ENCODE results near the gene GRN.
A peak's percentile ranks its signal among the peaks of the same experiment; 100 is the strongest.

Gene GRN

DNA sequence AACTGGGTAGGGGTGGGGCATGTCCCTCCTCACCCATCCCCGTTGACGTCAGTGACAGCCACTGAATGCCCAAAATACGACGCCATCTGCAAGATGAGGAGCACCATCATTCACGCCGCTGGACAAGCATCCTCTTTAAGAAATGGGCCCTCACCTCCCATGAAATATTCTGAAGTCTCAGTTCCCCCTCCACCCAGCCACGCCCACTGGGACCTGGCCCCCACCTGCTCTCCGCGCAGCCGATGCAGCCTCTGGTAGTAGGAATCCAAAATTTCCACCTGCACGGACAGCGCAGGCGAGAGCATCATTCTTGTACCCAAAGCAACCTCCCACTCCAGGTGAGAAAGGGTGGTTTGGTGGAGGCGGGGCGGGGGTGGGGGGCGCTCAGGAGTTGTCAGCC, 38.8 kb downstream of the GRN start:
- no peak overlapping the region for H3K4me3 ChIP-seq (ENCODE audit: control insufficient read depth, low read depth, low read length)
- TF ChIP-seq CTCF (conservative IDR thresholded peaks at IDR 0.05; ENCODE audit: control insufficient read depth, insufficient read depth, low read depth, low read length), result no peak
- no peak for DNase-seq (ENCODE audit: low read depth)

DNA sequence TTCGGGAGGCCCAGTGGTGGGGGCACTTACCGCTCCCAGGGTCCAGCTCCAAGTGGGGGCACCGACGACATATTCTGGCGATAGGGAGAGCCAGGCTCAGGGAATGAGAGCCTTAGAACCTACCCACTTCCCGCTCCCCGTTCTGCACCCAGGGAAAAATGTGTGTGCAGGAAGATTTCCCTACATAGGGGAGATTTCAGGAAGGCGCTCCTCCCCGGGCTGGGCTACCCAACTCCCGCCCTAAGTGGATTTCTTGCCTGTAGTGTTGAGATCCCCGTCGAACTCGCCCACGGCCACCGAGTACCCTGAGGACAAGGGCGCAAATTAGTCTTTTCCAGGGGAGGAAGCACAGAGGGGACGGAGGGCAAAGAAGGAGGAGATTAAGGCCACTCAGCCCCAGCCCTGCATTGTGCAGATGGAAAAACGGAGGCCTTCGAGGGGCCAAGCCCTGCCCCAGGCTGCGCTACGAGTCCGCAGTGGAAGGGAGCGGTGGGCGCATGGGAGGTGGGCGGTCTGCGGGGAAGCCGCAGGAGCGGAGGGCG, 39.2 kb downstream of the GRN start:
- H3K4me3 ChIP-seq (ENCODE audit: control insufficient read depth, low read depth, low read length), result no peak overlapping the region

DNA sequence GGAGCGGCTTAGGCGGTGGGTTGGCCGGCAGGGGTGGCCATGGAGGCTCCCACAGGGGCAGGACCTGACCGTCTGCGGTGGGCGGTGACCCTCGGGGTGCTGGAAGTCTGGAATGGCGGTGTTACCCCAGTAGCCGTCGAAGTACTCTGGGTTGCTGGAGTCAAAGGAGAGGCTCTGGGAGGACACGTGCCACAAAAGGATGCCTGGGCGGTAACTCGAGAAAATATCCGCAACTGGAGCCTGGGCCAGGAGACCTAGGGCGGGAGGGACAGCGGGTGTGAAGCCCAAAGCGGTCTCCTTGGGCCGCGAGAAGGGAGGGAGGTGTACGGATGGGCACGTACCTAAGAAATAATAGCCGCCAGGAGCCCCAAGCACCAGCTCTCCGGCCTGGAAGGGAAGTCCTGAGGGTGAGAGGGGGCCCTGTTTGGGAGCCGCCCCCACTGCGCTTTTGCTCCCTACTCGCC, 39.8 kb downstream of the GRN start:
- DNase-seq (ENCODE audit: low read depth), result peak; percentile 8
- H3K4me3 ChIP-seq (ENCODE audit: control insufficient read depth, low read depth, low read length), result peak overlapping the region; percentile 52
- no peak for TF ChIP-seq CTCF (conservative IDR thresholded peaks at IDR 0.05; ENCODE audit: control insufficient read depth, insufficient read depth, low read depth, low read length)

More for the DNA sequence above, 39.2 kb downstream of the GRN start:
- no peak for TF ChIP-seq CTCF (conservative IDR thresholded peaks at IDR 0.05; ENCODE audit: control insufficient read depth, insufficient read depth, low read depth, low read length)
- DNase-seq (ENCODE audit: low read depth), result no peak

- peak; percentile 51 for DNase-seq (ENCODE audit: low read depth)
- TF ChIP-seq CTCF (conservative IDR thresholded peaks at IDR 0.05; ENCODE audit: control insufficient read depth, insufficient read depth, low read depth, low read length), result no peak
- peak overlapping the region; percentile 52 for H3K4me3 ChIP-seq (ENCODE audit: control insufficient read depth, low read depth, low read length)
Measured at GRCh38 chr17:44385287-44386181, 40.4 kb downstream of the GRN start.

- TF ChIP-seq CTCF (conservative IDR thresholded peaks at IDR 0.05; ENCODE audit: control insufficient read depth, insufficient read depth, low read depth, low read length), result no peak
- no peak for DNase-seq (ENCODE audit: low read depth)
- no peak overlapping the region for H3K4me3 ChIP-seq (ENCODE audit: control insufficient read depth, low read depth, low read length)
Measured at GRCh38 chr17:44386182-44386525, 41.1 kb downstream of the GRN start.

DNA sequence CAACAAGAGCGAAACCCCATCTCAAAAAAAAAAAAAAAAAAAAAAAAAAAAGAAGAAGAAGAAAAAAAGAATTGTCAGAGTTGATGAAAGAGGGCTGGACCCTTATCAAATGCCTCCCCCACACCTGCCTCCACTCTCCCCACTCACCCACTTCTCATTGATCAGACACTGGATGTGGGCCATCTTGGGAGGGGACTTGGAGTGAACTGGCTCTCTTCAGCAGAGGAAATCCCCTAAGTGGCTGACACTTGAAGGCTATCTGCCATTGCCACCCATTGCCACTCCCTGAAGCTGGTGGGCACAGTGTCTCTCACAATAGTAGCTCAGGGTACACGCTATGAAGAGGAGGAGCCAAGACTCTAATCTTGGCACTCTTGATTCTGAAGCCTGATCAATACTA, 42.7 kb downstream of the GRN start:
- H3K4me3 ChIP-seq (ENCODE audit: control insufficient read depth, low read depth, low read length), result no peak overlapping the region
- no peak for DNase-seq (ENCODE audit: low read depth)
- no peak for TF ChIP-seq CTCF (conservative IDR thresholded peaks at IDR 0.05; ENCODE audit: control insufficient read depth, insufficient read depth, low read depth, low read length)
